Activated CD8-positive, alpha-beta T cell treated with anti-CD3 and anti-CD28 coated beads for 36 hours (primary cell): ENCODE results near the gene NMBR. TPM values are rescaled to one million over a fixed set of nuclear protein-coding genes. Genes with fewer than 3 reads are reported as not detected.

Experiments used
- ATAC-seq: fragments of 200-7000 bp; cut with Tn5 transposase; one replicate; pipeline ENCODE4 v1.10.0; 2021; ENCODE audit warnings: mild to moderate bottlenecking, moderate library complexity
- CTCF ChIA-PET: fragments of 350-600 bp; sonication (Branson Sonifier 250); formaldehyde crosslinking; loops from one replicate; lab custom pipeline; 2021; ENCODE audit warnings: antibody characterized with exemption; lab: Charles Lee
- POLR2A ChIA-PET: fragments of 350-600 bp; sonication (Branson Sonifier 250); formaldehyde crosslinking; loops from one replicate; lab custom pipeline; 2021; ENCODE audit warnings: antibody characterized with exemption; lab: Charles Lee
- DNase-seq: peaks from one replicate; pipeline ENCODE4 v3.0.0-alpha.2; 2020
- H3K27ac Mint-ChIP-seq: one replicate; pipeline ENCODE4 v1.8.0; 2021; ENCODE audit warnings: mild to moderate bottlenecking, mixed read lengths
- H3K27me3 Mint-ChIP-seq: one replicate; pipeline ENCODE4 v1.8.0; 2021; ENCODE audit warnings: mixed read lengths
- H3K36me3 Mint-ChIP-seq: one replicate; pipeline ENCODE4 v1.8.0; 2021; ENCODE audit warnings: low read depth, mixed read lengths
- H3K4me1 Mint-ChIP-seq: one replicate; pipeline ENCODE4 v1.8.0; 2021; ENCODE audit warnings: low read depth, mixed read lengths
- H3K4me3 Mint-ChIP-seq: one replicate; pipeline ENCODE4 v1.8.0; 2021; ENCODE audit warnings: mild to moderate bottlenecking, moderate library complexity, mixed read lengths
- H3K9me3 Mint-ChIP-seq: one replicate; pipeline ENCODE4 v1.8.0; 2021; ENCODE audit warnings: mixed read lengths
- intact Hi-C: fragments of 100-400 bp; cut with micrococcal nuclease; formaldehyde crosslinking; loops from one replicate; pipeline ENCODE4 v1.10.0; 2022
- total RNA-seq, 2 experiments: library from RNA; stranded (reverse); gene quantifications; one replicate each; pipeline ENCODE4 v1.2.3, GENCODE V29; 2021
- TF ChIP-seq, protein P1 (sequence below): fragments of 200-600 bp; IDR thresholded peaks from one replicate; pipeline ENCODE4 v1.8.0; 2022; ENCODE audit warnings: antibody characterized with exemption, mild to moderate bottlenecking

The NMBR gene
- total RNA-seq, 2 experiments from 2014 or later: not detected

DNA sequence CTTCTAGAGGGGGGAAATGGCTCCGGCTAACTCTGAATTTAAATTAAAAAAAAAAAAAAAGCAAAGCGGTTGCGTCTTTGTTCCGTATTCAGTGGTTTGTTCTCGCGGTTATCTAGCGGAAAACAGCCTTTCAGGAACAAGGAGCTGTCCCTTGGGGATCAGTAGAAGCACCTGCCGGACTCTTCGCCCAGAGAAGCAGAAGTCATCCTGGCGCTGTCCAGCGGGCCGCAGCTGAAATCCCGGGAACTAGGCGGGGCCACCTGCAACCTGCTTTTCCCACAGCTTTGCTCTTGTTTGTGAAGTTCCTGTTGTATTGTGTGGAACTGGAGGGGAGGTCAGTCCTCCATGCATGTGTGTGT lies 58.1 kb downstream of the NMBR start:
- ChIA-PET CTCF (interaction anchor here (0.8 to 1.4 kb wide), 2 partner anchors 23 to 285 kb away, joined by 3 read pairs; no protein-coding TSS in a partner anchor), POLR2A (interaction anchor here (0.6 kb wide), 1 partner anchor 793 kb away, joined by 3 read pairs; no protein-coding TSS in a partner anchor)
- Mint-ChIP-seq H3K4me3 (no peak overlapping the region), H3K9me3 (peaks cover 2% of the 10 kb centered on the region), H3K4me1 (no peaks in the 10 kb centered on the region), H3K27me3 (peaks cover 26% of the 10 kb centered on the region), H3K27ac (no peak overlapping the region), H3K36me3 (no peaks in the 10 kb centered on the region)
- intact Hi-C loops: no loop called here
- DNase-seq: no peak
- ATAC-seq: no peak
- TF ChIP-seq, protein P1, sequence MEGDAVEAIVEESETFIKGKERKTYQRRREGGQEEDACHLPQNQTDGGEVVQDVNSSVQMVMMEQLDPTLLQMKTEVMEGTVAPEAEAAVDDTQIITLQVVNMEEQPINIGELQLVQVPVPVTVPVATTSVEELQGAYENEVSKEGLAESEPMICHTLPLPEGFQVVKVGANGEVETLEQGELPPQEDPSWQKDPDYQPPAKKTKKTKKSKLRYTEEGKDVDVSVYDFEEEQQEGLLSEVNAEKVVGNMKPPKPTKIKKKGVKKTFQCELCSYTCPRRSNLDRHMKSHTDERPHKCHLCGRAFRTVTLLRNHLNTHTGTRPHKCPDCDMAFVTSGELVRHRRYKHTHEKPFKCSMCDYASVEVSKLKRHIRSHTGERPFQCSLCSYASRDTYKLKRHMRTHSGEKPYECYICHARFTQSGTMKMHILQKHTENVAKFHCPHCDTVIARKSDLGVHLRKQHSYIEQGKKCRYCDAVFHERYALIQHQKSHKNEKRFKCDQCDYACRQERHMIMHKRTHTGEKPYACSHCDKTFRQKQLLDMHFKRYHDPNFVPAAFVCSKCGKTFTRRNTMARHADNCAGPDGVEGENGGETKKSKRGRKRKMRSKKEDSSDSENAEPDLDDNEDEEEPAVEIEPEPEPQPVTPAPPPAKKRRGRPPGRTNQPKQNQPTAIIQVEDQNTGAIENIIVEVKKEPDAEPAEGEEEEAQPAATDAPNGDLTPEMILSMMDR: no peak

GRCh38 chr6:142087950-142088857 lies 58.7 kb downstream of the NMBR start:
- Mint-ChIP-seq H3K4me3 (no peak overlapping the region), H3K27ac (no peak overlapping the region), H3K9me3 (no peaks in the 10 kb centered on the region), H3K4me1 (no peaks in the 10 kb centered on the region), H3K36me3 (no peaks in the 10 kb centered on the region), H3K27me3 (peaks cover 23% of the 10 kb centered on the region)
- intact Hi-C loops: no loop called here
- POLR2A ChIA-PET: interaction anchor here (0.6 kb wide), 1 partner anchor 793 kb away, joined by 3 read pairs; no protein-coding TSS in a partner anchor
- TF ChIP-seq, protein P1: no peak
- ATAC-seq (no peak), DNase-seq (no peak)
- CTCF ChIA-PET: interaction anchor here (1.4 kb wide), 1 partner anchor 24 kb away, joined by 3 read pairs; no protein-coding TSS in a partner anchor

DNA sequence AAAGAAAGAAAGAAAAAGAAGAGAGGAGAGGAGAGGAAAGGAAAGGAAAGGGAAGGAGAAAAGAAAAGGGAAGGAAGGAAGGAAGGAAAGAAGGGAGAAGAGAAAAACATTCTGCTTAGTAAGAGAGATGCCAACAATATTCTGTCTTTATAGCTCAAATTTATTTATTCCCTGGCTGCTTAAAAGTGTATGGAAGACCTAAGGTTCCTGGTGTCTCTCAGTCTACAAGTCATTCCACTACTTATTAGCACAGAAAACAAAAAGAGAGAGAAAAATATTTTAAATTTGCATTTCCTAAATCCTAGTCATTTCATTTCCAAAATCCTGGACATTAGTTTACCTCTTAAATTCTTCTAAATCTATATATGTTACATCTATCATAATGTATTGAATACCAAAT lies 67.8 kb downstream of the NMBR start:
- TF ChIP-seq, protein P1: no peak
- ATAC-seq (no peak), DNase-seq (no peak)
- H3K27me3 Mint-ChIP-seq: peaks cover 3% of the 10 kb centered on the region
- intact Hi-C loops: no loop called here
- H3K4me1 Mint-ChIP-seq: peaks cover 5% of the 10 kb centered on the region
- H3K27ac Mint-ChIP-seq: no peak overlapping the region
- ChIA-PET CTCF (no interaction called here), POLR2A (no interaction called here)
- no peak overlapping the region for H3K4me3 Mint-ChIP-seq
- no peaks in the 10 kb centered on the region for H3K9me3 Mint-ChIP-seq
- H3K36me3 Mint-ChIP-seq: no peaks in the 10 kb centered on the region

GRCh38 chr6:142075516-142076101 lies 71.3 kb downstream of the NMBR start:
- intact Hi-C loops: no loop called here
- peaks cover 5% of the 10 kb centered on the region for H3K4me1 Mint-ChIP-seq
- no peak overlapping the region for H3K27ac Mint-ChIP-seq
- peaks cover 9% of the 10 kb centered on the region for H3K9me3 Mint-ChIP-seq
- peaks cover 18% of the 10 kb centered on the region for H3K27me3 Mint-ChIP-seq
- no peak overlapping the region for H3K4me3 Mint-ChIP-seq
- ChIA-PET POLR2A (no interaction called here), CTCF (interaction anchor here (1.7 kb wide), 1 partner anchor 86 kb away, joined by 5 read pairs; no protein-coding TSS in a partner anchor)
- DNase-seq (no peak), ATAC-seq (peak; percentile 53)
- no peaks in the 10 kb centered on the region for H3K36me3 Mint-ChIP-seq
- TF ChIP-seq, protein P1: no peak
